Endometrium (tissue), 2 donors: ENCODE data around the gene DNAJB9.
A peak's percentile ranks its signal among the peaks of the same experiment; 100 is the strongest.

Experiments used
- FAIRE-seq: peaks from 2 replicates; lab custom pipeline; 2012; peaks lifted over from hg19 to GRCh38; lab: Jason Lieb, UNC
- donor health status: control.
- donor health status: control.

Gene DNAJB9

GRCh38 chr7:108568801-108569380 is 783 bp upstream of the DNAJB9 start:
- FAIRE-seq, result no peak

GRCh38 chr7:108570146-108570755 is 577 bp downstream of the DNAJB9 start:
- no peak for FAIRE-seq

- no peak for FAIRE-seq
These were observed 2.8 kb downstream of the DNAJB9 start for GRCh38 chr7:108572480-108572879.

GRCh38 chr7:108575156-108575555 is 5.5 kb downstream of the DNAJB9 start:
- FAIRE-seq, result no peak

GRCh38 chr7:108576116-108576515 is 6.4 kb downstream of the DNAJB9 start:
- FAIRE-seq, result no peak

- no peak for FAIRE-seq
These were observed 9.3 kb downstream of the DNAJB9 start for GRCh38 chr7:108578937-108579336.

GRCh38 chr7:108580298-108580697 is 10.6 kb downstream of the DNAJB9 start:
- no peak for FAIRE-seq

- FAIRE-seq, result peak; percentile 35
These were observed 12.2 kb downstream of the DNAJB9 start for GRCh38 chr7:108581655-108582491.

GRCh38 chr7:108584211-108584610 is 14.5 kb downstream of the DNAJB9 start:
- FAIRE-seq, result no peak

- no peak for FAIRE-seq
These were observed 16.2 kb downstream of the DNAJB9 start for GRCh38 chr7:108585843-108586242.

GRCh38 chr7:108586274-108586710 is 16.6 kb downstream of the DNAJB9 start:
- FAIRE-seq, result no peak

GRCh38 chr7:108589199-108589598 is 19.5 kb downstream of the DNAJB9 start:
- no peak for FAIRE-seq

- no peak for FAIRE-seq
These were observed 20.2 kb downstream of the DNAJB9 start for GRCh38 chr7:108589874-108590273.

GRCh38 chr7:108590606-108591005 is 20.9 kb downstream of the DNAJB9 start:
- FAIRE-seq, result no peak

GRCh38 chr7:108592646-108593201 is 23.1 kb downstream of the DNAJB9 start:
- no peak for FAIRE-seq

GRCh38 chr7:108596560-108596959 is 26.9 kb downstream of the DNAJB9 start:
- no peak for FAIRE-seq

GRCh38 chr7:108598153-108598552 is 28.5 kb downstream of the DNAJB9 start:
- FAIRE-seq, result no peak

GRCh38 chr7:108598914-108599580 is 29.4 kb downstream of the DNAJB9 start:
- no peak for FAIRE-seq

GRCh38 chr7:108600399-108600798 is 30.7 kb downstream of the DNAJB9 start:
- no peak for FAIRE-seq

- no peak for FAIRE-seq
These were observed 34.1 kb downstream of the DNAJB9 start for GRCh38 chr7:108603656-108604306.

GRCh38 chr7:108604307-108605077 is 34.8 kb downstream of the DNAJB9 start:
- FAIRE-seq, result no peak
